GM12878 (cell line): ENCODE results near the gene BCAP29. TPM values are rescaled to one million over a fixed set of nuclear protein-coding genes. Genes with fewer than 3 reads are reported as not detected.

ENCODE experiments used
- ATAC-seq: fragments of 200-7000 bp; cut with Tn5 transposase; 3 replicates; pipeline ENCODE4 v1.9.1; 2020; ENCODE audit warnings: mild to moderate bottlenecking, moderate library complexity
- BruUV-seq: library from RNA; stranded (reverse); fragments of 400-500 nt; replicated peaks from 2 replicates; lab custom pipeline; 2021; lab: Mats Ljungman, UMichigan
- CTCF ChIA-PET: fragments of 300-600 bp; sonication (Branson Sonifier 250); formaldehyde crosslinking; extraction: SDS; loops from one replicate; lab custom pipeline; 2021; ENCODE audit warnings: inconsistent platforms; lab: Yijun Ruan, JAX
- POLR2A ChIA-PET: fragments of 350-600 bp; formaldehyde crosslinking; extraction: SDS; loops from one replicate; lab custom pipeline; 2021; ENCODE audit warnings: inconsistent platforms; lab: Charles Lee
- RAD21 ChIA-PET: fragments of 300-600 bp; sonication (Branson Sonifier 250); formaldehyde crosslinking; loops from one replicate; lab custom pipeline; 2023; ENCODE audit warnings: antibody characterized with exemption; ENCODE audit not compliant: unreplicated experiment; lab: Charles Lee
- SMC1A ChIA-PET: fragments of 300-600 bp; sonication (Branson Sonifier 250); formaldehyde crosslinking; loops from one replicate; lab custom pipeline; 2023; ENCODE audit not compliant: unreplicated experiment, uncharacterized antibody; lab: Charles Lee
- DNase-seq: peaks from one replicate; pipeline ENCODE4 v3.0.0-alpha.2; 2011; ENCODE audit warnings: low read depth, low spot score
- FAIRE-seq: peaks from 3 replicates; lab custom pipeline; 2011; peaks lifted over from hg19 to GRCh38; lab: Jason Lieb, UNC
- H2AFZ ChIP-seq: 2 replicates; pipeline ENCODE4 v1.6.0; 2011; ENCODE audit warnings: low read depth, low read length, control low read depth; ENCODE audit not compliant: control insufficient read depth
- H3K27ac ChIP-seq: 2 replicates; pipeline ENCODE4 v1.5.1; 2011; ENCODE audit warnings: control low read depth; ENCODE audit not compliant: control insufficient read depth, insufficient read depth
- H3K27me3 ChIP-seq, 2 experiments: replicated peaks in 1 of 2; 2 replicates each; pipeline versions ENCODE4 v1.6.0 to v1.6.1; 2011; ENCODE audit warnings: low read length in 1 of 2; ENCODE audit not compliant: control insufficient read depth in 2 of 2, insufficient read depth in 2 of 2
- H3K36me3 ChIP-seq, 2 experiments: 2 replicates each; pipeline ENCODE4 v1.5.1; 2011; ENCODE audit warnings: low read length in 1 of 2; ENCODE audit not compliant: control insufficient read depth in 2 of 2, insufficient read depth in 2 of 2
- H3K4me1 ChIP-seq: 2 replicates; pipeline ENCODE4 v1.6.1; 2011; ENCODE audit warnings: mild to moderate bottlenecking, low read length, moderate library complexity, mixed read lengths; ENCODE audit not compliant: control insufficient read depth, insufficient read depth
- H3K4me2 ChIP-seq: 2 replicates; pipeline ENCODE4 v1.6.0; 2011; ENCODE audit warnings: control low read depth; ENCODE audit not compliant: control insufficient read depth, insufficient read depth
- H3K4me3 ChIP-seq: fragments of 200-600 bp; sonication (generic); 2 replicates; pipeline ENCODE4 v1.5.1; 2016
- H3K79me2 ChIP-seq: 2 replicates; pipeline ENCODE4 v1.6.0; 2011; ENCODE audit warnings: low read length; ENCODE audit not compliant: control insufficient read depth, insufficient read depth
- H3K9ac ChIP-seq: 2 replicates; pipeline ENCODE4 v1.8.0; 2011; ENCODE audit warnings: low read length, control low read depth, mixed read lengths; ENCODE audit not compliant: control insufficient read depth, insufficient read depth
- H3K9me3 ChIP-seq: replicated peaks from 3 replicates; pipeline ENCODE4 v1.5.1; 2011; ENCODE audit warnings: mild to moderate bottlenecking, low read length; ENCODE audit not compliant: control insufficient read depth, insufficient read depth
- H4K20me1 ChIP-seq: 2 replicates; pipeline ENCODE4 v1.6.0; 2011; ENCODE audit not compliant: control insufficient read depth, insufficient read depth
- CTCF ChIP-seq, 3 experiments: IDR thresholded peaks in 2 of 3; conservative IDR thresholded peaks in 1 of 3; 2 replicates each; pipeline ENCODE4 v1.5.1; 2011; ENCODE audit warnings: low read depth in 3 of 3, low read length in 3 of 3, mild to moderate bottlenecking in 3 of 3, control low read depth in 2 of 3, moderate library complexity in 2 of 3, inconsistent platforms in 1 of 3, mixed read lengths in 1 of 3; ENCODE audit not compliant: control insufficient read depth in 2 of 3, insufficient read depth in 1 of 3; ENCODE audit errors: extremely low read depth in 1 of 3
- FOXK2 ChIP-seq: fragments of 450-650 bp; IDR thresholded peaks from 2 replicates; pipeline ENCODE4 v1.6.1; 2017; ENCODE audit warnings: mild to moderate bottlenecking, moderate library complexity
- HCFC1 ChIP-seq: fragments of 150-350 bp; IDR thresholded peaks from 2 replicates; pipeline ENCODE4 v1.6.1; 2014; ENCODE audit warnings: low read length
- KDM1A ChIP-seq: fragments of 200-600 bp; sonication (generic); IDR thresholded peaks from 2 replicates; pipeline ENCODE4 v1.6.1; 2016; ENCODE audit warnings: borderline replicate concordance
- MTA3 ChIP-seq: IDR thresholded peaks from 2 replicates; pipeline ENCODE4 v1.6.1; 2012; ENCODE audit warnings: low read length, inconsistent platforms, borderline replicate concordance
- SMAD1 ChIP-seq: fragments of 450-650 bp; IDR thresholded peaks from 2 replicates; pipeline ENCODE4 v1.6.1; 2018; ENCODE audit warnings: mild to moderate bottlenecking, low read depth; ENCODE audit not compliant: partially characterized antibody
- SPI1 ChIP-seq: IDR thresholded peaks from 2 replicates; pipeline ENCODE4 v1.6.1; 2011; ENCODE audit warnings: low read depth, mild to moderate bottlenecking, low read length, moderate library complexity, borderline replicate concordance; ENCODE audit not compliant: insufficient read depth
- ZNF622 ChIP-seq: fragments of 450-650 bp; IDR thresholded peaks from 2 replicates; pipeline ENCODE4 v1.6.1; 2017; ENCODE audit warnings: mild to moderate bottlenecking, inconsistent platforms
- WGBS: methylation state at CpG from one replicate; pipeline ENCODE4 v1.1.6; 2016; ENCODE audit warnings: low lambda C conversion rate; ENCODE audit not compliant: insufficient replicate concordance, insufficient coverage; ENCODE audit errors: missing lambda C conversion rate; 5-methylcytosine and 5-hydroxymethylcytosine counted together
- in situ Hi-C: fragments of 300-500 bp; cut with MboI; formaldehyde crosslinking; loops from 9 replicates; pipeline ENCODE4 v1.14.3; 2018; ENCODE audit warnings: mixed read lengths
- intact Hi-C: fragments of 100-400 bp; cut with micrococcal nuclease; formaldehyde crosslinking; loops from one replicate; pipeline ENCODE4 v1.14.2; 2022; ENCODE audit not compliant: unreplicated experiment
- polyA plus RNA-seq, 11 experiments: library from polyadenylated mRNA; depleted of rRNA in 4 of 11; unstranded in 6 of 11; stranded (reverse) in 5 of 11; fragments of >200 nt; fragmentation: Nextera tagmentation in 4 of 11; fragmentation: Illumina TruSeq in 1 of 11; extraction: Ambion mirVana in 4 of 11; extraction: Trizol in 1 of 11; gene quantifications; 1 replicate in 1 of 11; 2 replicates in 10 of 11; pipeline versions ENCODE4 v1.2.1 to v1.2.3, GENCODE V29; 2011 to 2016; ENCODE audit warnings: inconsistent platforms in 2 of 11, missing spikeins in 2 of 11, low read depth in 1 of 11
- total RNA-seq, 4 experiments: library from RNA; depleted of rRNA in 3 of 4; stranded (reverse); fragments of >200 nt in 3 of 4; fragmentation: Illumina TruSeq in 1 of 4; extraction: Trizol in 1 of 4; gene quantifications; 2 replicates each; pipeline versions ENCODE4 v1.2.1 to v1.2.3, GENCODE V29; 2013 to 2021
- TF ChIP-seq, protein P1 (sequence below): fragments of 450-650 bp; IDR thresholded peaks from 2 replicates; pipeline ENCODE4 v1.6.1; 2018; ENCODE audit warnings: borderline replicate concordance, mild to moderate bottlenecking; ENCODE audit not compliant: partially characterized antibody
- TF ChIP-seq, protein P2 (sequence below): IDR thresholded peaks from 2 replicates; pipeline ENCODE4 v1.6.1; 2011; ENCODE audit warnings: borderline replicate concordance, low read depth, mild to moderate bottlenecking, moderate library complexity, low read length; ENCODE audit not compliant: insufficient read depth, poor library complexity, severe bottlenecking

The BCAP29 gene
- total and polyA plus RNA-seq, 10 of the 15 experiments (the other 5 are each of a cell fraction or from before 2014, with no cell fraction given): 26.5 to 58.5 (median 34.8) TPM

DNA sequence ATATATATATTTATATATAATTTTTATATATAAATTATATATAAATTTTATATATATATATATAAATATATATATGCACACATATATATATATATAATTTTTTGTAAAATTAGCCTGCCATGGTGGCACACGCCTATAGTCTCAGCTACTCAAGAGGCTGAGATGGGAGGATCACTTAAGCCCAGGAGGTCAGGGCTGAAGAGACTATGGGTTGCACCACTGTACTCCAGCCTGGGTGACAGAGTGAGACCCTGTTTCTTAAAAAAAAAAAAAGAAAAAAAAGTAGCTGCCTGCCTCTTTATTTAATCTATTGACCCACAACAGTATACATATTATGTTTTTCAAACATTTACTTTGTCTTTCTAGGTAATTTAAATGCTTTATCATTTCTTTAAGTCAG is 19.2 kb downstream of the BCAP29 start:
- POLR2A ChIA-PET: interaction anchor here (0.6 kb wide), 1 partner anchor 11 kb away, joined by 3 read pairs; no protein-coding TSS in a partner anchor
- no TSS peak for BruUV-seq
- ATAC-seq: no peak

More for the DNA sequence above, 19.2 kb downstream of the BCAP29 start:
- H4K20me1 ChIP-seq: no peaks in the 10 kb centered on the region
- no peak overlapping the region for H3K27ac ChIP-seq
- intact Hi-C loops: no loop called here
- H2AFZ ChIP-seq: no peak overlapping the region
- no peaks in the 10 kb centered on the region for H3K27me3 ChIP-seq
- SMC1A ChIA-PET: interaction anchor here (0.7 to 0.9 kb wide), 2 partner anchors 12 to 255 kb away, joined by 3 read pairs; no protein-coding TSS in a partner anchor
- H3K4me1 ChIP-seq: no peaks in the 10 kb centered on the region
- DNase-seq (no peak), FAIRE-seq (no peak)
- in situ Hi-C loops: no loop called here
- RAD21 ChIA-PET: no interaction called here
- H3K4me2 ChIP-seq: no peak overlapping the region
- TF ChIP-seq KDM1A (no peak), ZNF622 (no peak), FOXK2 (no peak), SMAD1 (no peak), MTA3 (no peak), SPI1 (no peak), CTCF (IDR thresholded peaks at IDR 0.05 in 2 of 3, conservative IDR thresholded peaks at IDR 0.05 in 1 of 3; ENCODE audit: control insufficient read depth in 2 of 3, extremely low read depth in 1 of 3, insufficient read depth in 1 of 3, low read depth in 3 of 3, low read length in 3 of 3) (no peak), HCFC1 (no peak)
- TF ChIP-seq, protein P1, sequence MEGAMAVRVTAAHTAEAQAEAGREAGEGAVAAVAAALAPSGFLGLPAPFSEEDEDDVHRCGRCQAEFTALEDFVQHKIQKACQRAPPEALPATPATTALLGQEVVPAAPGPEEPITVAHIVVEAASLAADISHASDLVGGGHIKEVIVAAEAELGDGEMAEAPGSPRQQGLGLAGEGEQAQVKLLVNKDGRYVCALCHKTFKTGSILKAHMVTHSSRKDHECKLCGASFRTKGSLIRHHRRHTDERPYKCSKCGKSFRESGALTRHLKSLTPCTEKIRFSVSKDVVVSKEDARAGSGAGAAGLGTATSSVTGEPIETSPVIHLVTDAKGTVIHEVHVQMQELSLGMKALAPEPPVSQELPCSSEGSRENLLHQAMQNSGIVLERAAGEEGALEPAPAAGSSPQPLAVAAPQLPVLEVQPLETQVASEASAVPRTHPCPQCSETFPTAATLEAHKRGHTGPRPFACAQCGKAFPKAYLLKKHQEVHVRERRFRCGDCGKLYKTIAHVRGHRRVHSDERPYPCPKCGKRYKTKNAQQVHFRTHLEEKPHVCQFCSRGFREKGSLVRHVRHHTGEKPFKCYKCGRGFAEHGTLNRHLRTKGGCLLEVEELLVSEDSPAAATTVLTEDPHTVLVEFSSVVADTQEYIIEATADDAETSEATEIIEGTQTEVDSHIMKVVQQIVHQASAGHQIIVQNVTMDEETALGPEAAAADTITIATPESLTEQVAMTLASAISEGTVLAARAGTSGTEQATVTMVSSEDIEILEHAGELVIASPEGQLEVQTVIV: no peak
- TF ChIP-seq, protein P2, sequence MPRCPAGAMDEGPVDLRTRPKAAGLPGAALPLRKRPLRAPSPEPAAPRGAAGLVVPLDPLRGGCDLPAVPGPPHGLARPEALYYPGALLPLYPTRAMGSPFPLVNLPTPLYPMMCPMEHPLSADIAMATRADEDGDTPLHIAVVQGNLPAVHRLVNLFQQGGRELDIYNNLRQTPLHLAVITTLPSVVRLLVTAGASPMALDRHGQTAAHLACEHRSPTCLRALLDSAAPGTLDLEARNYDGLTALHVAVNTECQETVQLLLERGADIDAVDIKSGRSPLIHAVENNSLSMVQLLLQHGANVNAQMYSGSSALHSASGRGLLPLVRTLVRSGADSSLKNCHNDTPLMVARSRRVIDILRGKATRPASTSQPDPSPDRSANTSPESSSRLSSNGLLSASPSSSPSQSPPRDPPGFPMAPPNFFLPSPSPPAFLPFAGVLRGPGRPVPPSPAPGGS: no peak
- peaks cover 0 to 2% of the 10 kb centered on the region in 2 experiments; a peak in 1 of 4 replicates for H3K36me3 ChIP-seq
- no peak overlapping the region for H3K4me3 ChIP-seq
- no peaks in the 10 kb centered on the region for H3K79me2 ChIP-seq
- H3K9ac ChIP-seq: no peak overlapping the region
- 92% methylated on average over 1 of the region's 1 CpG for WGBS
- CTCF ChIA-PET: interaction anchor here (1.0 to 1.1 kb wide), 2 partner anchors 18 to 129 kb away, joined by 3 read pairs; no protein-coding TSS in a partner anchor
- H3K9me3 ChIP-seq: no peaks in the 10 kb centered on the region
